Breast epithelium (tissue), 3 donors: ENCODE data around the gene PLAGL1.

Experiments used
- POLR2A ChIP-seq: fragments of 450-650 bp; IDR thresholded peaks from one replicate; pipeline ENCODE4 v1.6.1; 2016; ENCODE audit warnings: antibody characterized with exemption, mild to moderate bottlenecking, moderate library complexity
- POLR2AphosphoS5 ChIP-seq, 3 donors: sonication (generic); formaldehyde crosslinking; IDR thresholded peaks; one replicate each; pipeline ENCODE4 v1.6.1; 2017; ENCODE audit warnings: antibody characterized with exemption in 3 of 3
- TF ChIP-seq, protein P1 (sequence below), 3 donors: fragments of 450-650 bp; IDR thresholded peaks; one replicate each; pipeline ENCODE4 v1.5.1; 2016 to 2017; ENCODE audit warnings: antibody characterized with exemption in 3 of 3, mild to moderate bottlenecking in 3 of 3, moderate library complexity in 3 of 3

DNA sequence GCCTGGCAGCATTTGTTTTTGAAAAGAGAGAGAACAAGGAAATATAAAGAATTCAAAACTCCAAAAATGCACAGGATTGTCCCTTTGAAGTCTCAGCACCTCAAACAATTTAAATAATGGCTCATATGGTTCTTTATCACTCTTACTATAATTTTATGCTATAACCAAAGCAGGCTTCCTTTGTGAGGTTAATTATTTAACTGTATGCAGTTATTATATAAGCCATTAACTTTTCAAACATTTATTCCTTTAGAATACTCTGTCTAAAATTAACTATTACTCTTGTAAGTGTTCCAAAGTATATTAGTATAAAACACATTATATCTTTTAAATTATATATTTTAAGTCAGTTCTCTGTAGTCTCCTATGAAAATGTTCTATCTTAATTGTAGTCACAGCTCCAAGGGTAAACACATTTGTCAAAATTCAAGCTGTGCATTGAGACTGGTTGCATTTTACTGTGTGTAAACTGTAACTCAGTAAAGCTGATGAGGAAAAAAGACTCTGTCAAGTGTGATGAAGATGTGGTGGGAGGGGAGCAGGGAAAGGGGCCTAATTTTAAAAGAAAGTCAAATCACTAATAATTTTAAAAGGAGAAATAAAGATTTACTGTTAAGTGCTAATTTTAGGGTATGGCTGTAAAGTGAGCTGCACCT, 20.0 kb upstream of the PLAGL1 start:
- TF ChIP-seq, protein P1, sequence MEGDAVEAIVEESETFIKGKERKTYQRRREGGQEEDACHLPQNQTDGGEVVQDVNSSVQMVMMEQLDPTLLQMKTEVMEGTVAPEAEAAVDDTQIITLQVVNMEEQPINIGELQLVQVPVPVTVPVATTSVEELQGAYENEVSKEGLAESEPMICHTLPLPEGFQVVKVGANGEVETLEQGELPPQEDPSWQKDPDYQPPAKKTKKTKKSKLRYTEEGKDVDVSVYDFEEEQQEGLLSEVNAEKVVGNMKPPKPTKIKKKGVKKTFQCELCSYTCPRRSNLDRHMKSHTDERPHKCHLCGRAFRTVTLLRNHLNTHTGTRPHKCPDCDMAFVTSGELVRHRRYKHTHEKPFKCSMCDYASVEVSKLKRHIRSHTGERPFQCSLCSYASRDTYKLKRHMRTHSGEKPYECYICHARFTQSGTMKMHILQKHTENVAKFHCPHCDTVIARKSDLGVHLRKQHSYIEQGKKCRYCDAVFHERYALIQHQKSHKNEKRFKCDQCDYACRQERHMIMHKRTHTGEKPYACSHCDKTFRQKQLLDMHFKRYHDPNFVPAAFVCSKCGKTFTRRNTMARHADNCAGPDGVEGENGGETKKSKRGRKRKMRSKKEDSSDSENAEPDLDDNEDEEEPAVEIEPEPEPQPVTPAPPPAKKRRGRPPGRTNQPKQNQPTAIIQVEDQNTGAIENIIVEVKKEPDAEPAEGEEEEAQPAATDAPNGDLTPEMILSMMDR (IDR thresholded peaks at IDR 0.05): no peak
- TF ChIP-seq POLR2A (no peak), POLR2AphosphoS5 (IDR thresholded peaks at IDR 0.05) (no peak)
